ENCODE data around the gene BCAS3. TPM values are rescaled to one million over a fixed set of nuclear protein-coding genes. Genes with fewer than 3 reads are reported as not detected.

The BCAS3 gene
- total RNA-seq, 1 donor from 2014 or later = 75.9 TPM

DNA sequence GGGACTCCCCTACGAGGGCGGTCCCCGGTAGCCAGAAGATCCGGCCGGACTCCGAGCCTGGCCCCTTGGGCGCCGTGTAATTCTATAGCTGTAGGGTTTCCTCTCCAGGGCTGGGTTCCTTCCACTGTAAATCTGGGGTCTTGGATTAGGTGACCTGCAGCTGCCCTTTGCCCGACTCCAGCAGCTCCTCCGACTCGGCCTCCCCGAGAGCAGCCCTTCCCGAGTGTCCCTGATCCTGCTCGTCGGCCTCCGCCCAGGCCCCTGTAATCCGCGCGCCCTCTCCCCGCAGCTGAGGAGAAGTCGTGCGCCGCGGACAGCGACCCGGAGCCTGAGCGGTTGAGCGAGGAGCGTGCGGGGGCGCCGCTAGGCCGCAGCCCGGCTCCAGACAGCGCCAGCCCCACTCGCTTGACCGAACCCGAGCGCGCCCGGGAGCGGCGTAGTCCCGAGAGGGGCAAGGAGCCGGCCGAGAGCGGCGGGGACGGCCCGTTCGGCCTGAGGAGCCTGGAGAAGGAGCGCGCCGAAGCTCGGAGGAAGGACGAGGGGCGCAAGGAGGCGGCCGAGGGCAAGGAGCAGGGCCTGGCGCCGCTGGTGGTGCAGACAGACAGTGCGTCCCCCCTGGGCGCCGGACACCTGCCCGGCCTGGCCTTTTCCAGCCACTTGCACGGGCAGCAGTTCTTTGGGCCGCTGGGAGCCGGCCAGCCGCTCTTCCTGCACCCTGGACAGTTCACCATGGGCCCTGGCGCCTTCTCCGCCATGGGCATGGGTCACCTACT lies 727.4 kb downstream of the BCAS3 start:
- no peaks in the 10 kb centered on the region for H3K27me3 ChIP-seq
- H3K4me3 ChIP-seq = peak overlapping the region in 1 of 2 donors; percentile 83
- DNase-seq (ENCODE audit: low spot score in 2 of 2) = no peak
- H3K9me3 ChIP-seq = no peaks in the 10 kb centered on the region
- peaks cover 0 to 41% of the 10 kb centered on the region in 2 donors for H3K4me1 ChIP-seq
- H3K27ac ChIP-seq = peak overlapping the region; percentile 16 to 92
- peaks cover 14 to 31% of the 10 kb centered on the region in 2 donors for H3K36me3 ChIP-seq
- intact Hi-C loops (cut with DNase I) = loop anchor here (5.0 kb wide), 2 partner anchors 403 to 522 kb away; partner anchors contain the start of gene INTS2
- TF ChIP-seq, protein P1, sequence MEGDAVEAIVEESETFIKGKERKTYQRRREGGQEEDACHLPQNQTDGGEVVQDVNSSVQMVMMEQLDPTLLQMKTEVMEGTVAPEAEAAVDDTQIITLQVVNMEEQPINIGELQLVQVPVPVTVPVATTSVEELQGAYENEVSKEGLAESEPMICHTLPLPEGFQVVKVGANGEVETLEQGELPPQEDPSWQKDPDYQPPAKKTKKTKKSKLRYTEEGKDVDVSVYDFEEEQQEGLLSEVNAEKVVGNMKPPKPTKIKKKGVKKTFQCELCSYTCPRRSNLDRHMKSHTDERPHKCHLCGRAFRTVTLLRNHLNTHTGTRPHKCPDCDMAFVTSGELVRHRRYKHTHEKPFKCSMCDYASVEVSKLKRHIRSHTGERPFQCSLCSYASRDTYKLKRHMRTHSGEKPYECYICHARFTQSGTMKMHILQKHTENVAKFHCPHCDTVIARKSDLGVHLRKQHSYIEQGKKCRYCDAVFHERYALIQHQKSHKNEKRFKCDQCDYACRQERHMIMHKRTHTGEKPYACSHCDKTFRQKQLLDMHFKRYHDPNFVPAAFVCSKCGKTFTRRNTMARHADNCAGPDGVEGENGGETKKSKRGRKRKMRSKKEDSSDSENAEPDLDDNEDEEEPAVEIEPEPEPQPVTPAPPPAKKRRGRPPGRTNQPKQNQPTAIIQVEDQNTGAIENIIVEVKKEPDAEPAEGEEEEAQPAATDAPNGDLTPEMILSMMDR (IDR thresholded peaks at IDR 0.05) = no peak

DNA sequence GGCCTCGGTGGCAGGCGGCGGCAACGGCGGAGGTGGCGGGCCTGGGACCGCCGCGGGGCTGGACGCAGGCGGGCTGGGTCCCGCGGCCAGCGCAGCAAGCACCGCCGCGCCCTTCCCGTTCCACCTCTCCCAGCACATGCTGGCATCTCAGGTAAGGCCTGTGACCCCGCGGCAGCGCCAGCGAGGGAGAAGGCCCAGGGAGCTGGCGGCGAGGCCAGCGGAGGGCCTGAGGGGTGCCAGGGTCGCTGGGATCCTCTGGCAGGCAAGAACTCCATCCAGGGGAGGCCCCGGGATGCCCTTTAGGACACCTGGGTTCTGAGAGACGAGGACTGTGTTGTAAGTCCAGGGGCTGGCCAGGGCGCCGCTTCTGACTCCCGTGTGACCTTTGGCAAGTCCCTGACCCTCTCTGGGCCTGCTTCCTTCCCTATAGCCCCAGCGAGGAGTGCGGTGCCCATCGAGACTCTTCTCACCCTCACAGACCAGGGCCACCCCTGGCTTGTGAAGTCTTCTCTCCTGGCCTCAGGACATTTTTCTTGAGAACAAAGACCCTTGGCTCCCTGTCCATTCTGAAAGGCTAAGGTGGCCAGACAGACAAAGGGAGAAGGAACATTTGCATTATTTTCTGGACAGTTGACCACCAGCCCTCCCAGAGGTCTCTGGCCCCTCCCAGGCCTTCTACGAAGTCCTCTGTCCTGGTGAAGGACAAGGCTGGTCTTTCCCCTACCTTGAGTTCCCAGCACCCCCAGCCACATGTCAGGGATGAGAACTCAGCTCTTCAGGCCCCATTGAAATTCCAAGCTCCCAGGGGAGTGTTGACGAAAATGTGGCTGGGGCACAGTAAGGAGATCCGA lies 728.3 kb downstream of the BCAS3 start:
- TF ChIP-seq, protein P1 (IDR thresholded peaks at IDR 0.05) = no peak
- peak overlapping the region; percentile 48 to 92 for H3K27ac ChIP-seq
- no peaks in the 10 kb centered on the region for H3K27me3 ChIP-seq
- H3K36me3 ChIP-seq = peaks cover 14 to 31% of the 10 kb centered on the region in 2 donors
- peaks cover 0 to 42% of the 10 kb centered on the region in 2 donors for H3K4me1 ChIP-seq
- no peak for DNase-seq (ENCODE audit: low spot score in 2 of 2)
- intact Hi-C loops (cut with DNase I) = loop anchor here (5.0 kb wide), 1 partner anchor 404 kb away; no protein-coding TSS in a partner anchor
- H3K4me3 ChIP-seq = peak overlapping the region in 1 of 2 donors; percentile 83
- H3K9me3 ChIP-seq = no peaks in the 10 kb centered on the region

DNA sequence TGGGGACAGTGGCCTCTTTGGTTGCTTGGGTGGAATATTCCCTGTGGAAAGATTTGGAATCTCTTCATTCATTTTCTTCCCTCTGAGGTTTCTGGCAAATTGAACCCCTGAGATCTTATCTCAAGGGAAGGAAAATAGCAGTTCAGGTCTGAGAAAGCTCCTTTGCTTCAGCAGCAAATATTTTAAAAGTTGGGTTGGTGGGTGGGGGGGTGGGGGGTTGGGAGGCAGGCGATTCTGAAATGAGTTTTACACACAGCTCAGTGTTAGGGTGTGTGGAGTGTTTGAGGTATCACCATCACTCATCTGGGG lies 728.8 kb downstream of the BCAS3 start:
- intact Hi-C loops (cut with DNase I) = loop anchor here (5.0 kb wide), 1 partner anchor 404 kb away; no protein-coding TSS in a partner anchor
- Histone ChIP-seq H3K4me1 (peaks cover 0 to 37% of the 10 kb centered on the region in 2 donors), H3K4me3 (no peak overlapping the region), H3K27me3 (no peaks in the 10 kb centered on the region), H3K9me3 (no peaks in the 10 kb centered on the region), H3K36me3 (peaks cover 14 to 31% of the 10 kb centered on the region in 2 donors), H3K27ac (peak overlapping the region; percentile 48 to 92)
- no peak for DNase-seq (ENCODE audit: low spot score in 2 of 2)
- TF ChIP-seq, protein P1 (IDR thresholded peaks at IDR 0.05) = no peak

DNA sequence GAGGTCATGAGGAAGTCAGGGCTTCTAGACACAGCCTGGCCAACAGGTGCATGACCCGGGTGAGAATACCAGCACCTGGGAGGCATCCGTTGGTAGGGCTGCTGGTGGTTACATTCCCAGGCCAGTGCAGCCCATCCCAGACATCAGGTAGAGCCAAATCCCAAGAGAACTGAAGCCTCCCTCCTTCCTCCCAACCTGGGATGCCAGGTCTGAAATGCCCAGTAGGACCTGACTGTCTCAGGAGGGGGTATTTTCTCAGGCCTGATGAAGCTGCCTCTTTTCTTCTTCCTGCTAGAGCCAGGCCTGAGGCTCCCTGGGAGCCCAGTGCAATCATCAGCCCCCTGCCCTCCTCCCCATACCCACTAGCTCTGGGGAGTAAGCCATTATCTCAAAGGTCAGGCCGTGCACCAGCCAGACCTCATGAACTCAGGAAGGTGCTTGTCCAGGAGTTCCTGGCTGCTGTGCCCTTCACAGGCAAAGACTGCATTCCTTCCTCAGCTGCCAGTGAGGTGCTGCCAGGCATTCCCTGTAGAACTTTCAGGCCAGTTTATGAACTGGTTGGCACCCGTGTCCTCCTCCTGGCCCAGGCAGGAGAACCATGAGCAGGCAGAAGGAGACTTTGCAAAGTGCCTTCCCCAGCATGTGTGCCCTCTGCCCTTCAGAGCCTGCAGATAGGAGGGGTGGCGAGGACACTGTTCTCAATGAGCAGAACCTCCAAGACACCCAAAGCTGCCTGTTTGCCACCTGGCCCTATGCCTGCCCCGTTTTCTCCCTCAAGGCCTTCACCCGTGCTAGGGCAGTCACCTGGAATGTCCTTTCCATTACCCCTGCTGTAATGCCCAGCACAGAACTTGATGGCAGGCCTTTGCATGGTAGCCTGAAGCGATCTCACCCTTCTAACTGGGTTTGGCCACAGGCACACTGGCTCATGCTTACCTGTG lies 729.6 kb downstream of the BCAS3 start:
- H3K27ac ChIP-seq = peak overlapping the region; percentile 10 to 32
- intact Hi-C loops (cut with DNase I) = loop anchor here (5.0 kb wide), 1 partner anchor 405 kb away; no protein-coding TSS in a partner anchor
- no peaks in the 10 kb centered on the region for H3K27me3 ChIP-seq
- TF ChIP-seq, protein P1 (IDR thresholded peaks at IDR 0.05) = no peak
- H3K9me3 ChIP-seq = no peaks in the 10 kb centered on the region
- H3K4me1 ChIP-seq = peaks cover 0 to 35% of the 10 kb centered on the region in 2 donors
- H3K36me3 ChIP-seq = peaks cover 14 to 31% of the 10 kb centered on the region in 2 donors
- DNase-seq (ENCODE audit: low spot score in 2 of 2) = peak; percentile 5 to 62
- no peak overlapping the region for H3K4me3 ChIP-seq
